Testis (tissue), 3 donors: ENCODE results near the gene SAPCD1. TPM values are rescaled to one million over a fixed set of nuclear protein-coding genes. Genes with fewer than 3 reads are reported as not detected.

Experiments used
- DNase-seq: peaks from one replicate; pipeline ENCODE4 v3.0.0-alpha.2; 2019
- H3K27ac ChIP-seq, 2 donors: fragments of 200-600 bp; sonication (generic); one replicate each; pipeline ENCODE4 v1.5.1; 2019
- H3K27me3 ChIP-seq: fragments of 200-600 bp; sonication (generic); one replicate; pipeline ENCODE4 v1.5.1; 2019
- H3K36me3 ChIP-seq: fragments of 200-600 bp; sonication (generic); one replicate; pipeline ENCODE4 v1.5.1; 2017; ENCODE audit warnings: low read depth; ENCODE audit errors: missing control alignments
- H3K4me1 ChIP-seq: fragments of 200-600 bp; sonication (generic); one replicate; pipeline ENCODE4 v1.5.1; 2019
- H3K4me3 ChIP-seq, 2 donors: fragments of 200-600 bp; sonication (generic); one replicate each; pipeline ENCODE4 v1.5.1; 2017 to 2019
- H3K9me3 ChIP-seq: fragments of 200-600 bp; sonication (generic); one replicate; pipeline ENCODE4 v1.5.1; 2017
- CTCF ChIP-seq, 3 experiments: fragments of 450-650 bp in 2 of 3; fragments of 200-600 bp in 1 of 3; sonication (generic) in 1 of 3; IDR thresholded peaks; one replicate each; pipeline ENCODE4 v1.5.1; 2016 to 2019; ENCODE audit warnings: antibody characterized with exemption in 3 of 3, mild to moderate bottlenecking in 2 of 3, moderate library complexity in 1 of 3
- POLR2A ChIP-seq: fragments of 450-650 bp; IDR thresholded peaks from one replicate; pipeline ENCODE4 v1.6.1; 2017; ENCODE audit warnings: antibody characterized with exemption, mild to moderate bottlenecking, moderate library complexity
- WGBS, 2 donors: methylation state at CpG; one replicate each; pipeline ENCODE4 v1.1.5; 2018; 5-methylcytosine and 5-hydroxymethylcytosine counted together
- intact Hi-C: fragments of 100-400 bp; cut with DNase I; formaldehyde crosslinking; loops from one replicate; pipeline ENCODE4 v1.15.1; 2023; ENCODE audit warnings: low total_unique reads
- polyA plus RNA-seq: library from polyadenylated mRNA; stranded (reverse); fragments of 350-450 nt; fragmentation: Illumina TruSeq; extraction: RNeasy Lipid Tissue Mini Kit (QIAGEN cat#74804); gene quantifications from one replicate; pipeline ENCODE4 v1.2.3, GENCODE V29; 2014; ENCODE audit warnings: low read depth, low replicate concordance; ENCODE audit not compliant: insufficient read depth
- total RNA-seq, 2 donors: library from RNA; depleted of rRNA; stranded (reverse); fragments of >200 nt; gene quantifications; one replicate each; pipeline ENCODE4 v1.2.3, GENCODE V29; 2016

SAPCD1 gene
- total and polyA plus RNA-seq, 3 donors from 2014 or later = 5.9 to 11.6 (median 10.4) TPM

GRCh38 chr6:31732029-31732428 is 30.4 kb upstream of the SAPCD1 start:
- no peaks in the 10 kb centered on the region for H3K36me3 ChIP-seq
- 75 to 76% methylated on average over 3 of the region's 3 CpGs for WGBS, 2 donors
- no peaks in the 10 kb centered on the region for H3K9me3 ChIP-seq
- DNase-seq = no peak
- H3K27ac ChIP-seq = no peak overlapping the region
- TF ChIP-seq CTCF (IDR thresholded peaks at IDR 0.05) (no peak), POLR2A (no peak)
- no peaks in the 10 kb centered on the region for H3K27me3 ChIP-seq
- no peak overlapping the region for H3K4me3 ChIP-seq
- intact Hi-C loops = no loop called here
- H3K4me1 ChIP-seq = peaks cover 17% of the 10 kb centered on the region

- TF ChIP-seq CTCF (IDR thresholded peaks at IDR 0.05) (no peak), POLR2A (no peak)
- Histone ChIP-seq H3K36me3 (no peaks in the 10 kb centered on the region), H3K4me1 (peaks cover 18% of the 10 kb centered on the region), H3K9me3 (no peaks in the 10 kb centered on the region), H3K4me3 (no peak overlapping the region), H3K27me3 (no peaks in the 10 kb centered on the region), H3K27ac (no peak overlapping the region)
- DNase-seq = no peak
- WGBS, 2 donors = 87 to 89% methylated on average over 4 of the region's 4 CpGs
- intact Hi-C loops = no loop called here
Measured at GRCh38 chr6:31733734-31734133, 28.7 kb upstream of the SAPCD1 start.

DNA sequence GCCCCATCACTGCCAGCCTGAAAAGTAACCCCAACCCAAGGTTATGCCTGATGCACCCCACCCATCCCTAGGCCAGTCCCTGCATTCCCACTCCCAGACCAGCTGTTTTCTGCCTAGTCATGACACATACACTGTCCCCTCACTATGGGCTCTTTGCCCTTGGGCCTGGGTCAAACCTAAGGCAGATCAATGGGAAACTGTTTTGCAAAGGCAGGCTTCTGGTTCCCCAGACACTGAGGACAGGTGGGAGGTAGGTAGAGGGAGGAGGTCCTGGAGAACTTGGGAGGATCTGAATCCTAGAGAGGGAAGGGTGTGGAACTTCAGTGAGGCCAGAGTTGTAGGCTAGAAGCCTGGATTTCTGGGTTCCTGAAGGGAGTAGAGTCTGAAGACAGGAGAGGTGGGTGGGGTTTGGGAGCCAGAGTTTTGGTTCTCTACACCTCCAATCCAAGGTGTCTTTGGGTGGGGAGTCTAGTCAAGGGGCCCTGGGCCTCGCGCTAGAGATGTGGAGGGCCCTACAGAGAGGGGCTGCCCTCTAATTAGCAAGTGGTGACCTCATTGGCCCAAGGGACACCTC is 28.1 kb upstream of the SAPCD1 start:
- H3K36me3 ChIP-seq = no peaks in the 10 kb centered on the region
- DNase-seq = no peak
- TF ChIP-seq CTCF (IDR thresholded peaks at IDR 0.05) (no peak), POLR2A (no peak)
- 77% methylated on average over 2 of the region's 2 CpGs; no CpG with 5 or more reads in 1 of the 2 donors for WGBS, 2 donors
- no peaks in the 10 kb centered on the region for H3K9me3 ChIP-seq
- H3K4me3 ChIP-seq = peak overlapping the region in 1 of 2 donors; percentile 71
- H3K4me1 ChIP-seq = peaks cover 21% of the 10 kb centered on the region
- intact Hi-C loops = no loop called here
- no peaks in the 10 kb centered on the region for H3K27me3 ChIP-seq
- peak overlapping the region; percentile 86 to 87 for H3K27ac ChIP-seq

- no peak for TF ChIP-seq CTCF (IDR thresholded peaks at IDR 0.05)
- TF ChIP-seq POLR2A = no peak
- H3K4me1 ChIP-seq = peaks cover 21% of the 10 kb centered on the region
- no peaks in the 10 kb centered on the region for H3K27me3 ChIP-seq
- peak overlapping the region; percentile 86 to 87 for H3K27ac ChIP-seq
- H3K36me3 ChIP-seq = no peaks in the 10 kb centered on the region
- intact Hi-C loops = no loop called here
- 21 to 24% methylated on average over 18 of the region's 18 CpGs for WGBS, 2 donors
- peak overlapping the region; percentile 47 to 71 for H3K4me3 ChIP-seq
- no peaks in the 10 kb centered on the region for H3K9me3 ChIP-seq
- peak; percentile 52 for DNase-seq
Measured at GRCh38 chr6:31734821-31735406, 27.5 kb upstream of the SAPCD1 start.
